Measurements from ENCODE around the gene NFATC1. TPM values are rescaled to one million over a fixed set of nuclear protein-coding genes. Genes with fewer than 3 reads are reported as not detected.

NFATC1 gene
- total RNA-seq, 4 donors from 2014 or later, result 5.3 to 19.1 (median 11.8) TPM

DNA sequence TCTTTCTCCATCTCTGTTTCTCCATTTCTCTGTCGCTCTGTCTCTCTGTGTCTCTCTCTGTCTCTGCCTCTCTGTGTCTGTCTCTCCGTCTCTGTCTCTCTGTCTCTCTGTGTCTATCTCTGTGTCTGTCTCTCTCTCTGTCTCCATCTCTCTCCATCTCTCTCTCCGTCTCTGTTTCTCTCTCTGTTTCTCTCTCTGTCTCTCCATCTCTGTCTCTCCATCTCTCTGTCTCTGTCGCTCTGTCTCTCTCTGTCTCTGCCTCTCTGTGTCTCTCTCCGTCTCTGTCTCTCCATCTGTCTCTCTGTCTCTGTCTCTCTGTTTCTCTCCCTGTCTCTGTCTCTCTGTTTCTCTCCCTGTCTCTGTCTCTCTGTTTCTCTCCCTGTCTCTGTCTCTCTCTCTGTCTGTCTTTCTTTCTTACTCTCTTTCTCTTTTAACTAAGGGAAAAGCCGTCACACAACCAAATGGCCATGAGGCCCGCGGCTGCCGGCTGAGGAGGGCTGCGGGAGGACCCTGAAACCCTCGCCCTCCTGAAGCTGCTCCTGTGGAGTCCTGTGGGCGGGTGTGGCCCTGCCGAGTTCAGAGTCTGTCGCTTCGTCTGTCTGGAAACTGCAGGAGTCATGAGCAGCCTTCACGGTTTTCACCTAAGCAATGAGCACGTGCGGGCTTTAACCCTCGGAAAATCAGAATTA is 29.3 kb downstream of the NFATC1 start:
- no peak overlapping the region for H3K27ac ChIP-seq
- H3K9me3 ChIP-seq, result no peaks in the 10 kb centered on the region
- no peaks in the 10 kb centered on the region for H3K27me3 ChIP-seq
- DNase-seq, result no peak
- TF ChIP-seq, protein P1, sequence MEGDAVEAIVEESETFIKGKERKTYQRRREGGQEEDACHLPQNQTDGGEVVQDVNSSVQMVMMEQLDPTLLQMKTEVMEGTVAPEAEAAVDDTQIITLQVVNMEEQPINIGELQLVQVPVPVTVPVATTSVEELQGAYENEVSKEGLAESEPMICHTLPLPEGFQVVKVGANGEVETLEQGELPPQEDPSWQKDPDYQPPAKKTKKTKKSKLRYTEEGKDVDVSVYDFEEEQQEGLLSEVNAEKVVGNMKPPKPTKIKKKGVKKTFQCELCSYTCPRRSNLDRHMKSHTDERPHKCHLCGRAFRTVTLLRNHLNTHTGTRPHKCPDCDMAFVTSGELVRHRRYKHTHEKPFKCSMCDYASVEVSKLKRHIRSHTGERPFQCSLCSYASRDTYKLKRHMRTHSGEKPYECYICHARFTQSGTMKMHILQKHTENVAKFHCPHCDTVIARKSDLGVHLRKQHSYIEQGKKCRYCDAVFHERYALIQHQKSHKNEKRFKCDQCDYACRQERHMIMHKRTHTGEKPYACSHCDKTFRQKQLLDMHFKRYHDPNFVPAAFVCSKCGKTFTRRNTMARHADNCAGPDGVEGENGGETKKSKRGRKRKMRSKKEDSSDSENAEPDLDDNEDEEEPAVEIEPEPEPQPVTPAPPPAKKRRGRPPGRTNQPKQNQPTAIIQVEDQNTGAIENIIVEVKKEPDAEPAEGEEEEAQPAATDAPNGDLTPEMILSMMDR (IDR thresholded peaks at IDR 0.05), result no peak
- TF ChIP-seq POLR2AphosphoS5 (IDR thresholded peaks at IDR 0.05) (no peak), POLR2A (IDR thresholded peaks at IDR 0.05) (no peak), EP300 (IDR thresholded peaks at IDR 0.05; ENCODE audit: low read depth) (no peak)
- H3K4me3 ChIP-seq, result no peak overlapping the region
- no peaks in the 10 kb centered on the region for H3K36me3 ChIP-seq
- WGBS, 2 donors (ENCODE audit: low coverage in 1 of 2), result 78 to 86% methylated on average over 5 to 19 of the region's 19 CpGs
- in situ Hi-C loops (cut with MboI; ENCODE audit: low pct_ligation_motif_present in 1 of 4, low pct_unique_long_range_greater_than_20kb in 1 of 4, low sequenced_read_pairs in 3 of 4), result no loop called here
- peaks cover 0 to 5% (median 0%) of the 10 kb centered on the region in 4 donors for H3K4me1 ChIP-seq
- intact Hi-C loops (cut with DNase I; ENCODE audit: low total_unique reads), result loop anchor here (5.0 kb wide), 1 partner anchor 493 kb away; no protein-coding TSS in a partner anchor

DNA sequence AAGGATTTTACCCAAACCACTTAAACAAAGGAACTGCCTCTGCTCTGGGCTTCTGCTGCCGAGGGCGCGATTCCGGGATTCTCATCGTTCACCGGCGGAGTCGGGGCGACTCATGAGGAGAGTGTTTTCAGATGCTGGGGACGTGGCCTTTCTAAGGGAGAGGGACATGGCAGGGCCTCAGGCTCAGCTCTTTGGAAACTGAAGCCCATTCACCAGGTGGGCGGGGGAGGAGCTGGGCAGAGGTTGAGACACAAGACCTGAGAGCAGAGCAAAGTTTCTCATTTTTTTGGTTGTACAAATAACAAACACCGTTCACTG is 29.8 kb downstream of the NFATC1 start:
- no peak for TF ChIP-seq POLR2A (IDR thresholded peaks at IDR 0.05)
- TF ChIP-seq, protein P1 (IDR thresholded peaks at IDR 0.05), result no peak
- no peak for TF ChIP-seq POLR2AphosphoS5 (IDR thresholded peaks at IDR 0.05)
- TF ChIP-seq EP300 (IDR thresholded peaks at IDR 0.05; ENCODE audit: low read depth), result no peak
- WGBS, 2 donors (ENCODE audit: low coverage in 1 of 2), result 0 to 88% methylated on average over 1 to 12 of the region's 12 CpGs

DNA sequence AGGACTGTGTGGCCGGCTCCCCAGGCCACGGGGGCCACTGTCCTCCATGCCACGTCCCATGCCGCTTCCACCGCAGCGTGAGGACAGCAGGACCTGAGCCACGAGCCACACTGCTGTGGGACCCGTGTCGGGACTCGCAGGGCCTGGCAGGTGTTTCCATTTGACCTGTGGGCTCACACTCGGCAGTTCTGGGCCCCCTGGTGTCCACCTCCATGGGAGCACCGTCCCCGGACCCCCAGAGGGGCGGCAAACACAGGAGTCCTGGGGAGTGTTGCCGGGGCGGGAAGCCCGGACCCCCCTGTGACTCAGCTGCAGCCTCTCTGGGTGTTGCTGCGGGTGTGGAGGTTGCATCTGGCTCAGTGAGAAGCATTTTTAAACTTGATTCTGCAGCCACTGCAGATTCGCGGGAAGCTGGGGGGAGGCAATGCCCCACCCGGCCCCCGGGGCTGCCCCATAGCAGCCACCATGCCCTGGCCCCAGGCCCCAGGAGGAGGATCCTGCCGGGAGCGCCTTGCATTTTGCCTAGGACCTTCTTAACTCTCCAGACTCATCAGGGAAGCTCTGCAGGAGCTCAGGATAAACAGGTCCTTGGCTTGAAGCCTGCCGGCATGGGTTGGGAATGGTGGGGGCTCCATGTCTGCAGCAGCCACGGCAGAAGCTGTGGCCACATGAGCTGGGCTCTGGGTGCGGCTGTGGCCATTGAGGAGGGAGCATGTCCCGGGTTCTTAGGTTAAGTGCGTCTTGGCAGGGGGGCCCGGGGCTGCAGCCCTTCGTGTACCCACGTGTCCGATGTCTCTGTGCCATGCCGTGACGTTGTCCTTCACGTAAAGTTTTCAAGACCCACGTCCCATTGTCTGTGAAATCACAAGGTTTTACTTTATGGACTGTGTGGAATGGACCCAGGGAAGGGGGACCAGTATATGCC is 30.9 kb downstream of the NFATC1 start:
- in situ Hi-C loops (cut with MboI; ENCODE audit: low pct_ligation_motif_present in 1 of 4, low pct_unique_long_range_greater_than_20kb in 1 of 4, low sequenced_read_pairs in 3 of 4), result no loop called here
- H3K27me3 ChIP-seq, result no peaks in the 10 kb centered on the region

More for the DNA sequence above, 29.8 kb downstream of the NFATC1 start:
- intact Hi-C loops (cut with DNase I; ENCODE audit: low total_unique reads) (loop anchor here (5.0 kb wide), 1 partner anchor 493 kb away; no protein-coding TSS in a partner anchor), in situ Hi-C loops (cut with MboI; ENCODE audit: low pct_ligation_motif_present in 1 of 4, low pct_unique_long_range_greater_than_20kb in 1 of 4, low sequenced_read_pairs in 3 of 4) (no loop called here)
- no peak for DNase-seq
- Histone ChIP-seq H3K27me3 (no peaks in the 10 kb centered on the region), H3K36me3 (no peaks in the 10 kb centered on the region), H3K27ac (no peak overlapping the region), H3K4me1 (peaks cover 0 to 5% (median 0%) of the 10 kb centered on the region in 4 donors), H3K9me3 (no peaks in the 10 kb centered on the region), H3K4me3 (no peak overlapping the region)

More for the DNA sequence above, 30.9 kb downstream of the NFATC1 start:
- Histone ChIP-seq H3K4me3 (no peak overlapping the region), H3K4me1 (peaks cover 0 to 5% (median 0%) of the 10 kb centered on the region in 4 donors), H3K9me3 (no peaks in the 10 kb centered on the region), H3K36me3 (no peaks in the 10 kb centered on the region), H3K27ac (no peak overlapping the region)
- intact Hi-C loops (cut with DNase I; ENCODE audit: low total_unique reads), result loop anchor here (5.0 kb wide), 1 partner anchor 494 kb away; no protein-coding TSS in a partner anchor
- no peak for TF ChIP-seq EP300 (IDR thresholded peaks at IDR 0.05; ENCODE audit: low read depth)
- TF ChIP-seq POLR2A (IDR thresholded peaks at IDR 0.05), result no peak
- no peak for TF ChIP-seq POLR2AphosphoS5 (IDR thresholded peaks at IDR 0.05)
- TF ChIP-seq, protein P1 (IDR thresholded peaks at IDR 0.05), result no peak
- no peak for DNase-seq
- WGBS, 2 donors (ENCODE audit: low coverage in 1 of 2), result 78% methylated on average over 31 of the region's 37 CpGs; no CpG with 5 or more reads in 1 of the 2 donors

Measured in transverse colon (tissue), 4 donors.